Measurements from ENCODE around the gene CD164. TPM values are rescaled to one million over a fixed set of nuclear protein-coding genes. Genes with fewer than 3 reads are reported as not detected.
A peak's percentile ranks its signal among the peaks of the same experiment; 100 is the strongest.

Gene CD164
- polyA plus RNA-seq (2012; ENCODE audit: missing spikeins) = 160 TPM

- FAIRE-seq (peak; percentile 83), DNase-seq (ENCODE audit: insufficient read length) (peak; percentile 84)
- TF ChIP-seq POLR2AphosphoS5 (IDR thresholded peaks at IDR 0.05; ENCODE audit: low read depth, low read length) (peak; percentile 99), TAF1 (IDR thresholded peaks at IDR 0.05; ENCODE audit: borderline replicate concordance, low read depth, low read length) (peak; percentile 89), POLR2A (IDR thresholded peaks at IDR 0.05; ENCODE audit: low read depth, low read length) (peak; percentile 98)
These were observed at the start of gene CD164 for GRCh38 chr6:109381747-109382575. CD164 (minus strand) TSS chr6:109382467; CDS start chr6:109382378, 89 bp downstream.

GRCh38 chr6:109429496-109429895, 47.2 kb upstream of the CD164 start:
- TF ChIP-seq POLR2A (IDR thresholded peaks at IDR 0.05; ENCODE audit: low read depth, low read length) (no peak), POLR2AphosphoS5 (IDR thresholded peaks at IDR 0.05; ENCODE audit: low read depth, low read length) (no peak), TAF1 (IDR thresholded peaks at IDR 0.05; ENCODE audit: borderline replicate concordance, low read depth, low read length) (no peak)
- DNase-seq (ENCODE audit: insufficient read length) (no peak), FAIRE-seq (no peak)

- no peak for DNase-seq (ENCODE audit: insufficient read length)
- TF ChIP-seq POLR2A (IDR thresholded peaks at IDR 0.05; ENCODE audit: low read depth, low read length) (no peak), TAF1 (IDR thresholded peaks at IDR 0.05; ENCODE audit: borderline replicate concordance, low read depth, low read length) (no peak), POLR2AphosphoS5 (IDR thresholded peaks at IDR 0.05; ENCODE audit: low read depth, low read length) (no peak)
- FAIRE-seq = no peak
These were observed 46.7 kb upstream of the CD164 start for GRCh38 chr6:109428889-109429477.

- TF ChIP-seq POLR2A (IDR thresholded peaks at IDR 0.05; ENCODE audit: low read depth, low read length) (no peak), POLR2AphosphoS5 (IDR thresholded peaks at IDR 0.05; ENCODE audit: low read depth, low read length) (no peak), TAF1 (IDR thresholded peaks at IDR 0.05; ENCODE audit: borderline replicate concordance, low read depth, low read length) (no peak)
- FAIRE-seq = no peak
These were observed 42.7 kb upstream of the CD164 start for GRCh38 chr6:109424946-109425345.

GRCh38 chr6:109421184-109421583, 38.9 kb upstream of the CD164 start:
- FAIRE-seq = no peak
- TF ChIP-seq POLR2A (IDR thresholded peaks at IDR 0.05; ENCODE audit: low read depth, low read length) (no peak), POLR2AphosphoS5 (IDR thresholded peaks at IDR 0.05; ENCODE audit: low read depth, low read length) (no peak), TAF1 (IDR thresholded peaks at IDR 0.05; ENCODE audit: borderline replicate concordance, low read depth, low read length) (no peak)
- no peak for DNase-seq (ENCODE audit: insufficient read length)

More at GRCh38 chr6:109424946-109425345, 42.7 kb upstream of the CD164 start:
- DNase-seq (ENCODE audit: insufficient read length) = no peak

- DNase-seq (ENCODE audit: insufficient read length) (no peak), FAIRE-seq (no peak)
- no peak for TF ChIP-seq POLR2A (IDR thresholded peaks at IDR 0.05; ENCODE audit: low read depth, low read length)
- no peak for TF ChIP-seq POLR2AphosphoS5 (IDR thresholded peaks at IDR 0.05; ENCODE audit: low read depth, low read length)
- no peak for TF ChIP-seq TAF1 (IDR thresholded peaks at IDR 0.05; ENCODE audit: borderline replicate concordance, low read depth, low read length)
These were observed 38.5 kb upstream of the CD164 start for GRCh38 chr6:109420751-109421150.

GRCh38 chr6:109417646-109418045, 35.4 kb upstream of the CD164 start:
- DNase-seq (ENCODE audit: insufficient read length) (no peak), FAIRE-seq (no peak)
- TF ChIP-seq POLR2AphosphoS5 (IDR thresholded peaks at IDR 0.05; ENCODE audit: low read depth, low read length) (no peak), TAF1 (IDR thresholded peaks at IDR 0.05; ENCODE audit: borderline replicate concordance, low read depth, low read length) (no peak), POLR2A (IDR thresholded peaks at IDR 0.05; ENCODE audit: low read depth, low read length) (no peak)

- no peak for FAIRE-seq
- DNase-seq (ENCODE audit: insufficient read length) = no peak
- no peak for TF ChIP-seq POLR2AphosphoS5 (IDR thresholded peaks at IDR 0.05; ENCODE audit: low read depth, low read length)
These were observed 28.8 kb upstream of the CD164 start for GRCh38 chr6:109411034-109411433.

- no peak for DNase-seq (ENCODE audit: insufficient read length)
- no peak for FAIRE-seq
- TF ChIP-seq TAF1 (IDR thresholded peaks at IDR 0.05; ENCODE audit: borderline replicate concordance, low read depth, low read length) (no peak), POLR2AphosphoS5 (IDR thresholded peaks at IDR 0.05; ENCODE audit: low read depth, low read length) (no peak), POLR2A (IDR thresholded peaks at IDR 0.05; ENCODE audit: low read depth, low read length) (no peak)
These were observed 23.9 kb upstream of the CD164 start for GRCh38 chr6:109406196-109406595.

GRCh38 chr6:109397020-109397419, 14.8 kb upstream of the CD164 start:
- TF ChIP-seq POLR2A (IDR thresholded peaks at IDR 0.05; ENCODE audit: low read depth, low read length) = no peak
- DNase-seq (ENCODE audit: insufficient read length) = no peak
- no peak for FAIRE-seq

- DNase-seq (ENCODE audit: insufficient read length) = no peak
- no peak for TF ChIP-seq TAF1 (IDR thresholded peaks at IDR 0.05; ENCODE audit: borderline replicate concordance, low read depth, low read length)
- TF ChIP-seq POLR2A (IDR thresholded peaks at IDR 0.05; ENCODE audit: low read depth, low read length) = no peak
- TF ChIP-seq POLR2AphosphoS5 (IDR thresholded peaks at IDR 0.05; ENCODE audit: low read depth, low read length) = no peak
- FAIRE-seq = no peak
These were observed 13.9 kb upstream of the CD164 start for GRCh38 chr6:109396046-109396718.

- FAIRE-seq = no peak
- TF ChIP-seq TAF1 (IDR thresholded peaks at IDR 0.05; ENCODE audit: borderline replicate concordance, low read depth, low read length) (no peak), POLR2AphosphoS5 (IDR thresholded peaks at IDR 0.05; ENCODE audit: low read depth, low read length) (no peak), POLR2A (IDR thresholded peaks at IDR 0.05; ENCODE audit: low read depth, low read length) (no peak)
- DNase-seq (ENCODE audit: insufficient read length) = no peak
These were observed 11.6 kb upstream of the CD164 start for GRCh38 chr6:109393886-109394281.

Measured in GM12892 (cell line).